Type B pancreatic cell (in vitro differentiated cells): ENCODE measurements around the gene NRAP. TPM values are rescaled to one million over a fixed set of nuclear protein-coding genes. Genes with fewer than 3 reads are reported as not detected.

Experiments used
- DNase-seq: peaks from one replicate; pipeline ENCODE4 v3.0.0; 2021; ENCODE audit warnings: mixed read lengths; ENCODE audit not compliant: unreplicated experiment; ENCODE audit errors: extremely low spot score
- H3K27ac Mint-ChIP-seq: 2 replicates; pipeline ENCODE4 v1.8.0; 2021; ENCODE audit warnings: mild to moderate bottlenecking, mixed read lengths
- H3K27me3 Mint-ChIP-seq: 2 replicates; pipeline ENCODE4 v1.8.0; 2021; ENCODE audit warnings: mixed read lengths
- H3K36me3 Mint-ChIP-seq: 2 replicates; pipeline ENCODE4 v1.8.0; 2021; ENCODE audit warnings: mixed read lengths
- H3K4me1 Mint-ChIP-seq: one replicate; pipeline ENCODE4 v1.8.0; 2021; ENCODE audit warnings: mixed read lengths; ENCODE audit not compliant: unreplicated experiment
- H3K4me3 Mint-ChIP-seq: 2 replicates; pipeline ENCODE4 v1.8.0; 2021; ENCODE audit warnings: mild to moderate bottlenecking, mixed read lengths
- H3K9me3 Mint-ChIP-seq: 2 replicates; pipeline ENCODE4 v1.8.0; 2021; ENCODE audit warnings: mixed read lengths
- total RNA-seq: library from RNA; stranded (reverse); gene quantifications from 2 replicates; pipeline ENCODE4 v1.2.1, GENCODE V29; 2021; ENCODE audit warnings: low replicate concordance
- TF ChIP-seq, protein P1 (sequence below): fragments of 200-600 bp; sonication (generic); conservative IDR thresholded peaks from 2 replicates; pipeline ENCODE4 v1.5.0; 2021; ENCODE audit warnings: antibody characterized with exemption, mild to moderate bottlenecking

Gene NRAP
- total RNA-seq, 1 donor from 2014 or later, result not detected

DNA sequence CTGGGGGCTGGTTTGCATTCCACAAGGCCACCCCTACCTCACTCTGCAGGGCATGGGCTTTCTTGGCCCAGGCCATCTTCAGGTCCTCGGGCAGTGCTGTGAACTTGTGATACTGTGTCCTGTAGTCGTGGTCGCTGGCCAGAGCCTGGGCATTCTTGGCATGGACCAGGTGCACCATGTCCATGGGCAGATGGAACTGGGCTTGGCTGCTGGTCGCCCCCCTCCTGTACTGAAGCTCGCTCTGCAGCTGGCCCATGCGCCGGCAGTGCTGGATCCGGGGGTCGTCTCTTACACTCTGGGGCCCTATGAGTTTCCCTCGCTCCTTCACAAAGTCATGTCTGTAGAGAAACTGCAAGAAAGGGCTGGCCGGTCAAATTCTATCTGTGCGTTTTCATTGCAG, 59.3 kb downstream of the NRAP start:
- no peak overlapping the region for H3K4me3 Mint-ChIP-seq
- TF ChIP-seq, protein P1, sequence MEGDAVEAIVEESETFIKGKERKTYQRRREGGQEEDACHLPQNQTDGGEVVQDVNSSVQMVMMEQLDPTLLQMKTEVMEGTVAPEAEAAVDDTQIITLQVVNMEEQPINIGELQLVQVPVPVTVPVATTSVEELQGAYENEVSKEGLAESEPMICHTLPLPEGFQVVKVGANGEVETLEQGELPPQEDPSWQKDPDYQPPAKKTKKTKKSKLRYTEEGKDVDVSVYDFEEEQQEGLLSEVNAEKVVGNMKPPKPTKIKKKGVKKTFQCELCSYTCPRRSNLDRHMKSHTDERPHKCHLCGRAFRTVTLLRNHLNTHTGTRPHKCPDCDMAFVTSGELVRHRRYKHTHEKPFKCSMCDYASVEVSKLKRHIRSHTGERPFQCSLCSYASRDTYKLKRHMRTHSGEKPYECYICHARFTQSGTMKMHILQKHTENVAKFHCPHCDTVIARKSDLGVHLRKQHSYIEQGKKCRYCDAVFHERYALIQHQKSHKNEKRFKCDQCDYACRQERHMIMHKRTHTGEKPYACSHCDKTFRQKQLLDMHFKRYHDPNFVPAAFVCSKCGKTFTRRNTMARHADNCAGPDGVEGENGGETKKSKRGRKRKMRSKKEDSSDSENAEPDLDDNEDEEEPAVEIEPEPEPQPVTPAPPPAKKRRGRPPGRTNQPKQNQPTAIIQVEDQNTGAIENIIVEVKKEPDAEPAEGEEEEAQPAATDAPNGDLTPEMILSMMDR, result no peak
- H3K9me3 Mint-ChIP-seq, result no peaks in the 10 kb centered on the region
- DNase-seq, result no peak
- H3K27ac Mint-ChIP-seq, result no peak overlapping the region
- H3K36me3 Mint-ChIP-seq, result no peaks in the 10 kb centered on the region
- peaks cover 27% of the 10 kb centered on the region for H3K27me3 Mint-ChIP-seq
- peaks cover 8% of the 10 kb centered on the region for H3K4me1 Mint-ChIP-seq

DNA sequence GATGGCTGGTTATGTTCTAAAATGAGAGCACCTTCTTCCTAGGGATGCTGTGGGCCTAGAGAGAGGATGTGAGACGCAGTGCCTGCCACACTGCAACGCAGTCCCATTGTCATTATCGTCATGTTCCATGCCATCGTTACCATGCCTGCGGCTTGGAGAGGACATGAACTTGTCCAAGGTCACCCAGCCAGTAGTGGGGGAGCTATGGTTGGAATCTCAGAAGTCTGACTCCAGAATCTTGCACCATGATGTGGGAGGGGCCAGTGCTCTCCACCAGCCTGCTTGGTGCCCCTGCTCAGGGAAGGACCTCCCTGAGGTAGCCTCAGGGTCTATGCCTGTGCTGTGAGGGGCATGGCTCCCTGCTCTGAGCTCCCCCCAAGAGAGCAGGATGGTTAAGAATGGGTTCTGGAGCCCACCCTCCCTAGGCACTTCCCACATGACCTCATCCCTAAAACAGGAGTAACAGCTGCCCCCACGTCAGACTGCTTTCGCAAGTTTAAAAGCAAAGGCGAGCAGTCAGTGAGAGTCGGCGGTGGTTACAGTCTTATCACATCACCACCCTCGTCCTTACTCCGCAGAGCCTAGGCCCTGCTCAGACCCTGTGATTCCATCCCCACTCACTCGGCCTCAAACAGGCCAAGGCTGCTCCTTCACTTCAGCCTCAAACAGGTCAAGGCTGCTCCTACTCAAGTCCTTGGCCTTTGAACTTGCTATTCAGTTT, 60.6 kb downstream of the NRAP start:
- H3K9me3 Mint-ChIP-seq, result no peaks in the 10 kb centered on the region
- peaks cover 8% of the 10 kb centered on the region for H3K4me1 Mint-ChIP-seq
- no peak overlapping the region for H3K27ac Mint-ChIP-seq
- no peak for DNase-seq
- H3K27me3 Mint-ChIP-seq, result peaks cover 33% of the 10 kb centered on the region
- TF ChIP-seq, protein P1, result no peak
- no peaks in the 10 kb centered on the region for H3K36me3 Mint-ChIP-seq
- no peak overlapping the region for H3K4me3 Mint-ChIP-seq

DNA sequence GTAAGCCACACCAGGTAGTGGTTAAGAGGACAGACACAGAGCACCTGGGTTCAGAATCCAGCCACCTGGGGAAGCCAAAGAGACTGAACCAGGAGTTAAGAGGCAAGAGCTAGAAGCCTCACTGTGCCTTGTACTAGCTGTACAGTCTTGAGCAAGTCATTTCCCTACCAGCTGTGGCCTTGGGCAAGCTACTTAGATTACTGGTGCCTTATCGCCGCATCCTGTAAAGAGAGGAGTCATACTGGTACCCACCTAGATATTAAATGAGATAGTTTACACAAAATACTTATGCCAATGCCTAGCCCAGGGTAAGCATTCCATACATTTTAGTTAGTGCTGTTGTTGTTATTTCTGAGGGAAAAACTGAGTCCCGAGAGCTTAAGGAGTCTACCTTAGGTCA, 63.3 kb downstream of the NRAP start:
- Mint-ChIP-seq H3K36me3 (no peaks in the 10 kb centered on the region), H3K4me1 (peaks cover 8% of the 10 kb centered on the region), H3K27ac (no peak overlapping the region), H3K9me3 (no peaks in the 10 kb centered on the region), H3K27me3 (peaks cover 43% of the 10 kb centered on the region), H3K4me3 (no peak overlapping the region)
- DNase-seq, result no peak
- TF ChIP-seq, protein P1, result no peak

DNA sequence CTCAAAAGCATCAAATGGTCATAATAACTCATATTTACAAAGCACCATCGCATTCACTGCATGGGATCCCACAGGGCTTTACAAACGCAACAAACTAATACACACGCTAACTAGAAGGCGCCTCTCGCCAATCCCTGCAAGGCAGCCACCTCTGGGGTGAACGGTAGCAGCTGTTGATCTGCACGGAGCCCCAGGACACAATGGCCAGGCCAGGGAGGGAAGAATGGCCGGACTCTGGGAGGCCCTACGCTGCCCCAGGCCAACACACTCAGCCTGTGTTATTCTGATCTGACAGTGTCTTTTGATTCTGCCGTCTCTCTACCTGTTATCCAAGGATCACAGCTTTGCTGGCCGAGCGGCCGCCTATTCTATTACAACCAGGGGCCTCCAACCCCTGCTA, 69.2 kb downstream of the NRAP start:
- Mint-ChIP-seq H3K4me3 (no peak overlapping the region), H3K36me3 (no peaks in the 10 kb centered on the region), H3K4me1 (no peaks in the 10 kb centered on the region), H3K27me3 (peaks cover 43% of the 10 kb centered on the region), H3K27ac (no peak overlapping the region), H3K9me3 (no peaks in the 10 kb centered on the region)
- DNase-seq, result no peak
- TF ChIP-seq, protein P1, result no peak

DNA sequence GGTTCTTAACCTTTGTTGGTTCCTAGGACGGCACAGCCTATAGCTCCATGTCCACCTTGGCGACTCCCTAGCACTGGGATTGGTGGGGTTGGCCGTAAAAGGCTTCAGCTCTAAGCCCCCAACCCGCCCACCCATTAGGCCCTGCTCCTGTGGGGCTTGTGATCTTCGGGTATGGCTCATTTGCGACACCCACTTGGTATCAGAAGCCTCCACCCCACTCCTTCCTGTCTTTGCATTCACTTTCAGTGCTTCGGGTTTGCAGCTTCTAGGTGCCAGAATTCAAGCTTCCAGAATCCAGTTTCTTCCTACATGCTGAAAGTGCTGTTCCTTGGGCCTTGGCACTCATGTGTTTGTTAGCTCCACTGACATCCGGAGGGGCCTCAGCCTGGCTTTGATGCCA, 71.5 kb downstream of the NRAP start:
- H3K27me3 Mint-ChIP-seq, result peaks cover 22% of the 10 kb centered on the region
- TF ChIP-seq, protein P1, result no peak
- no peaks in the 10 kb centered on the region for H3K9me3 Mint-ChIP-seq
- no peaks in the 10 kb centered on the region for H3K4me1 Mint-ChIP-seq
- H3K27ac Mint-ChIP-seq, result no peak overlapping the region
- no peak overlapping the region for H3K4me3 Mint-ChIP-seq
- DNase-seq, result no peak
- no peaks in the 10 kb centered on the region for H3K36me3 Mint-ChIP-seq
